ELF-1 (cell line): ENCODE data around the gene MRAS.
A peak's percentile ranks its signal among the peaks of the same experiment; 100 is the strongest.
"Not testable (repeated sequence)": the region's sequence is repeated elsewhere in the genome, so short reads cannot be mapped to it uniquely, and the experiment has no call there.

Experiments
- DNase-seq: peaks from one replicate; pipeline ENCODE4 v3.0.0-alpha.2; 2016; ENCODE audit warnings: low read depth, low spot score

MRAS gene

GRCh38 chr3:138412821-138413551, 64.6 kb downstream of the MRAS start:
- DNase-seq: no peak

GRCh38 chr3:138416236-138416635, 67.9 kb downstream of the MRAS start:
- not testable (repeated sequence) for DNase-seq

- peak; percentile 89 for DNase-seq
Observed at GRCh38 chr3:138417559-138417982, 69.2 kb downstream of the MRAS start.

GRCh38 chr3:138418601-138419206, 70.3 kb downstream of the MRAS start:
- no peak for DNase-seq

GRCh38 chr3:138423316-138423715, 74.9 kb downstream of the MRAS start:
- no peak for DNase-seq

GRCh38 chr3:138424323-138424722, 75.9 kb downstream of the MRAS start:
- DNase-seq: no peak

- no peak for DNase-seq
Observed at GRCh38 chr3:138426211-138426610, 77.8 kb downstream of the MRAS start.

GRCh38 chr3:138426754-138427153, 78.4 kb downstream of the MRAS start:
- not testable (repeated sequence) for DNase-seq

- DNase-seq: no peak
Observed at GRCh38 chr3:138429665-138430064, 81.3 kb downstream of the MRAS start.

GRCh38 chr3:138432576-138433240, 84.3 kb downstream of the MRAS start:
- no peak for DNase-seq

GRCh38 chr3:138433892-138434275, 85.5 kb downstream of the MRAS start:
- DNase-seq: no peak

GRCh38 chr3:138434276-138434874, 86.0 kb downstream of the MRAS start, which contains the start of gene ESYT3:
TSS of gene ESYT3 (plus strand) at chr3:138434616. CDS start at chr3:138434799, 183 bp downstream.
- DNase-seq: peak; percentile 89

GRCh38 chr3:138434875-138435772, 86.7 kb downstream of the MRAS start:
- DNase-seq: no peak

GRCh38 chr3:138435840-138436239, 87.5 kb downstream of the MRAS start:
- no peak for DNase-seq

- DNase-seq: no peak
Observed at GRCh38 chr3:138437281-138437680, 88.9 kb downstream of the MRAS start.

GRCh38 chr3:138438896-138439295, 90.5 kb downstream of the MRAS start:
- DNase-seq: no peak

GRCh38 chr3:138439646-138440045, 91.3 kb downstream of the MRAS start:
- DNase-seq: peak; percentile 49

- DNase-seq: peak; percentile 71
Observed at GRCh38 chr3:138440121-138440521, 91.7 kb downstream of the MRAS start.

- DNase-seq: no peak
Observed at GRCh38 chr3:138440596-138440995, 92.2 kb downstream of the MRAS start.

GRCh38 chr3:138441256-138441655, 92.9 kb downstream of the MRAS start:
- DNase-seq: no peak

GRCh38 chr3:138441742-138442141, 93.4 kb downstream of the MRAS start:
- no peak for DNase-seq
